B cell (primary cell): ENCODE measurements around the gene ZNF143. TPM values are rescaled to one million over a fixed set of nuclear protein-coding genes. Genes with fewer than 3 reads are reported as not detected.

Source experiments
- ATAC-seq: fragments of 200-7000 bp; cut with Tn5 transposase; one replicate; pipeline ENCODE4 v1.10.0; 2021; ENCODE audit warnings: low read depth, mild to moderate bottlenecking, moderate number of reproducible peaks, moderate library complexity
- CTCF ChIA-PET: fragments of 350-600 bp; sonication (Branson Sonifier 250); formaldehyde crosslinking; loops from one replicate; lab custom pipeline; 2021; ENCODE audit warnings: antibody characterized with exemption, inconsistent platforms; lab: Charles Lee
- POLR2A ChIA-PET: fragments of 350-600 bp; sonication (Branson Sonifier 250); formaldehyde crosslinking; loops from one replicate; lab custom pipeline; 2021; ENCODE audit warnings: antibody characterized with exemption; lab: Charles Lee
- DNase-seq: peaks from one replicate; pipeline ENCODE4 v3.0.0; 2013
- H2AFZ ChIP-seq: 2 replicates; pipeline ENCODE4 v1.6.1; 2012; ENCODE audit warnings: mild to moderate bottlenecking, low read depth, low read length; ENCODE audit not compliant: insufficient read depth, poor library complexity, severe bottlenecking
- H3K27ac ChIP-seq, 2 donors: 1 replicate in 1 of 2; 2 replicates in 1 of 2; pipeline ENCODE4 v1.5.1; 2012 to 2013; ENCODE audit warnings: low read length in 2 of 2, mild to moderate bottlenecking in 2 of 2, moderate library complexity in 1 of 2
- H3K27me3 ChIP-seq, 4 experiments: fragments of 200-600 bp in 1 of 4; sonication (generic) in 1 of 4; replicated peaks in 1 of 4; 1 replicate in 2 of 4; 2 replicates in 2 of 4; pipeline versions ENCODE4 v1.6.1 to v1.7.0; 2013 to 2016; ENCODE audit warnings: low read length in 3 of 4, mild to moderate bottlenecking in 2 of 4, mixed read lengths in 1 of 4, moderate library complexity in 1 of 4; ENCODE audit not compliant: insufficient read depth in 4 of 4, control insufficient read depth in 3 of 4; ENCODE audit errors: control extremely low read depth in 1 of 4
- H3K36me3 ChIP-seq, 2 experiments: replicated peaks in 1 of 2; 1 replicate in 1 of 2; 2 replicates in 1 of 2; pipeline versions ENCODE4 v1.6.1 to v1.7.1; 2013; ENCODE audit warnings: low read length in 1 of 2; ENCODE audit not compliant: insufficient read depth in 2 of 2, control insufficient read depth in 1 of 2; ENCODE audit errors: control extremely low read depth in 1 of 2, extremely low read depth in 1 of 2
- H3K4me1 ChIP-seq, 2 donors: fragments of 200-600 bp in 1 of 2; sonication (generic) in 1 of 2; 1 replicate in 1 of 2; 2 replicates in 1 of 2; pipeline versions ENCODE4 v1.5.1 to v1.6.1; 2013 to 2017; ENCODE audit warnings: low read length in 2 of 2; ENCODE audit not compliant: control insufficient read depth in 2 of 2, insufficient read depth in 2 of 2
- H3K4me2 ChIP-seq: replicated peaks from 2 replicates; pipeline ENCODE3; 2012; ENCODE audit warnings: mild to moderate bottlenecking, low read depth, low read length; ENCODE audit not compliant: poor library complexity, severe bottlenecking
- H3K4me3 ChIP-seq, 5 experiments: fragments of 200-600 bp in 1 of 5; sonication (generic) in 1 of 5; 1 replicate in 3 of 5; 2 replicates in 2 of 5; pipeline versions ENCODE4 v1.5.1 to v1.7.0; 2011 to 2016; ENCODE audit warnings: low read length in 4 of 5, mild to moderate bottlenecking in 4 of 5, low read depth in 2 of 5, control low read depth in 1 of 5, moderate library complexity in 1 of 5; ENCODE audit not compliant: insufficient read depth in 1 of 5; ENCODE audit errors: control extremely low read depth in 1 of 5, extremely low read depth in 1 of 5
- H3K79me2 ChIP-seq: fragments of 200-600 bp; sonication (generic); one replicate; pipeline ENCODE4 v1.6.0; 2016; ENCODE audit warnings: low read length; ENCODE audit not compliant: control insufficient read depth, insufficient read depth
- H3K9ac ChIP-seq: fragments of 200-600 bp; sonication (generic); 2 replicates; pipeline ENCODE4 v1.6.1; 2017; ENCODE audit warnings: mild to moderate bottlenecking, low read length, moderate library complexity
- H3K9me3 ChIP-seq, 3 donors: one replicate each; pipeline versions ENCODE4 v1.6.1 to v1.7.1; 2013; ENCODE audit warnings: low read length in 2 of 3; ENCODE audit not compliant: control insufficient read depth in 2 of 3, insufficient read depth in 1 of 3; ENCODE audit errors: control extremely low read depth in 1 of 3
- H4K20me1 ChIP-seq: 2 replicates; pipeline ENCODE4 v1.6.0; 2012; ENCODE audit warnings: mild to moderate bottlenecking, low read length; ENCODE audit not compliant: insufficient read depth, control insufficient read depth, poor library complexity, severe bottlenecking
- H3K27ac Mint-ChIP-seq: one replicate; pipeline ENCODE4 v1.8.0; 2021; ENCODE audit warnings: mixed read lengths
- H3K27me3 Mint-ChIP-seq: one replicate; pipeline ENCODE4 v1.8.0; 2021; ENCODE audit warnings: mixed read lengths
- H3K4me1 Mint-ChIP-seq: one replicate; pipeline ENCODE4 v1.8.0; 2021; ENCODE audit warnings: mixed read lengths
- H3K4me3 Mint-ChIP-seq: one replicate; pipeline ENCODE4 v1.8.0; 2021; ENCODE audit warnings: mixed read lengths
- H3K9me3 Mint-ChIP-seq: one replicate; pipeline ENCODE4 v1.8.0; 2022; ENCODE audit warnings: mixed read lengths; ENCODE audit not compliant: insufficient read depth
- EZH2 ChIP-seq: IDR thresholded peaks from 2 replicates; pipeline ENCODE4 v1.6.1; 2012; ENCODE audit warnings: borderline replicate concordance, low read depth, mild to moderate bottlenecking, moderate library complexity, low read length; ENCODE audit not compliant: insufficient read depth, poor library complexity, severe bottlenecking
- WGBS: methylation state at CpG from one replicate; pipeline ENCODE4 v1.1.5; 2013; ENCODE audit warnings: missing lambda C conversion rate; ENCODE audit not compliant: insufficient coverage; 5-methylcytosine and 5-hydroxymethylcytosine counted together
- intact Hi-C: fragments of 100-400 bp; cut with micrococcal nuclease; formaldehyde crosslinking; loops from one replicate; pipeline ENCODE4 v1.10.0; 2022
- polyA plus RNA-seq: library from polyadenylated mRNA; depleted of rRNA; stranded (reverse); fragments of >200 nt; gene quantifications from 2 replicates; pipeline ENCODE4 v1.2.3, GENCODE V29; 2012
- total RNA-seq, 2 donors: library from RNA; stranded (reverse); fragments of 120-200 nt in 1 of 2; gene quantifications; 1 replicate in 1 of 2; 2 replicates in 1 of 2; pipeline versions ENCODE4 v1.2.3 to v1.2.4, GENCODE V29; 2013 to 2022
- TF ChIP-seq, protein P1 (sequence below): fragments of 200-600 bp; IDR thresholded peaks from one replicate; pipeline ENCODE4 v1.8.0; 2022; ENCODE audit warnings: antibody characterized with exemption, mild to moderate bottlenecking

Gene ZNF143
- total and polyA plus RNA-seq, 2 donors (not counting 1 experiment from before 2014, with no cell fraction given): 35.7 to 54.9 TPM

DNA sequence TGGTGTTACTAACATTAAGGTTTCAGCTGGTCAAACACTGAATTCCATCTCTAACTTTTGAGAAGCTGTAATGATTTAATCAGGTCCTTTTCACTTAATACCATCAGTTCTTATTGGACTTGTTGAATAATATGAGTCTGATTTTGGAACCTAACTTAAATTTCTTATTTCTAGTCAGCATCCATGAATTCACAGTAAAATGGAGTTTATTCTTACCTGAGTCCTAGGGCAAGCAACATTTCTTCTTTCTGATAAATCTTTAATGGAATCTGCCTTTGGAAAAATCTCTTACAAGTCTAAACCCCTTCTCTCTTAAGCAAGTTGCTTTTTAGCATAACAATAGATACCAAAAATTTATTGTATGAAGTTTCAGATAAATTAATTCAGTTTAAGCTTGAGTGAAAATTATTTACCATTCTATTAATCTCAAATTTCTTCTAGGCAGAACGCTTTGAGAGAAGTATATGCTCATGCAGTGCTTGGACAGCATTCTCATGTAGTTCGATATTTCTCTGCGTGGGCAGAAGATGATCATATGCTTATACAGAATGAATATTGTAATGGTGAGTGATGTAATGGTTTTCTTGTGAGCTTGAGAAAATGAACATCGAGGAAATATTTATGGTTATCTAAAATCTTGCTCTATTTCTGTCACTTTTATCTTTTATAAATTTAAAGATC, 116.0 kb downstream of the ZNF143 start:
- DNase-seq (no peak), ATAC-seq (no peak)
- H3K4me2 ChIP-seq: peak overlapping the region; percentile 93
- intact Hi-C loops: loop anchor here (5.0 to 10.0 kb wide), 2 partner anchors 160 to 728 kb away; partner anchors contain the start of gene ADM
- peaks cover 4 to 21% of the 10 kb centered on the region in 2 experiments for H3K36me3 ChIP-seq
- no peaks in the 10 kb centered on the region for H3K27me3 ChIP-seq
- no peak overlapping the region for H2AFZ ChIP-seq
- Mint-ChIP-seq H3K9me3 (no peaks in the 10 kb centered on the region), H3K27ac (peak overlapping the region; percentile 68), H3K4me3 (peak overlapping the region; percentile 97), H3K27me3 (no peaks in the 10 kb centered on the region), H3K4me1 (peaks cover 41% of the 10 kb centered on the region)
- H3K27ac ChIP-seq: peak overlapping the region; percentile 34 to 67
- no peaks in the 10 kb centered on the region for H3K9me3 ChIP-seq
- TF ChIP-seq, protein P1, sequence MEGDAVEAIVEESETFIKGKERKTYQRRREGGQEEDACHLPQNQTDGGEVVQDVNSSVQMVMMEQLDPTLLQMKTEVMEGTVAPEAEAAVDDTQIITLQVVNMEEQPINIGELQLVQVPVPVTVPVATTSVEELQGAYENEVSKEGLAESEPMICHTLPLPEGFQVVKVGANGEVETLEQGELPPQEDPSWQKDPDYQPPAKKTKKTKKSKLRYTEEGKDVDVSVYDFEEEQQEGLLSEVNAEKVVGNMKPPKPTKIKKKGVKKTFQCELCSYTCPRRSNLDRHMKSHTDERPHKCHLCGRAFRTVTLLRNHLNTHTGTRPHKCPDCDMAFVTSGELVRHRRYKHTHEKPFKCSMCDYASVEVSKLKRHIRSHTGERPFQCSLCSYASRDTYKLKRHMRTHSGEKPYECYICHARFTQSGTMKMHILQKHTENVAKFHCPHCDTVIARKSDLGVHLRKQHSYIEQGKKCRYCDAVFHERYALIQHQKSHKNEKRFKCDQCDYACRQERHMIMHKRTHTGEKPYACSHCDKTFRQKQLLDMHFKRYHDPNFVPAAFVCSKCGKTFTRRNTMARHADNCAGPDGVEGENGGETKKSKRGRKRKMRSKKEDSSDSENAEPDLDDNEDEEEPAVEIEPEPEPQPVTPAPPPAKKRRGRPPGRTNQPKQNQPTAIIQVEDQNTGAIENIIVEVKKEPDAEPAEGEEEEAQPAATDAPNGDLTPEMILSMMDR: no peak
- TF ChIP-seq EZH2: no peak
- POLR2A ChIA-PET: interaction anchor here (0.9 to 1.2 kb wide), 3 partner anchors 24 to 98 kb away, joined by 3 to 8 read pairs (median 5); no protein-coding TSS in a partner anchor
- H3K4me3 ChIP-seq: peak overlapping the region in 3 of 5 experiments; percentile 27 to 92 (median 90)
- H3K4me1 ChIP-seq: peaks cover 17 to 22% of the 10 kb centered on the region in 2 donors
- H3K79me2 ChIP-seq: peaks cover 44% of the 10 kb centered on the region
- peak overlapping the region; percentile 86 for H3K9ac ChIP-seq
- CTCF ChIA-PET: interaction anchor here (0.8 to 5.7 kb wide), 15 partner anchors 11 to 500 kb away, joined by 3 to 55 read pairs (median 7); no protein-coding TSS in a partner anchor
- H4K20me1 ChIP-seq: no peaks in the 10 kb centered on the region
- WGBS: 100% methylated on average over 2 of the region's 4 CpGs
